ENCODE results near the gene HSPA1L.
A peak's percentile ranks its signal among the peaks of the same experiment; 100 is the strongest.
"Not testable (repeated sequence)": the region's sequence is repeated elsewhere in the genome, so short reads cannot be mapped to it uniquely, and the experiment has no call there.

Gene HSPA1L

GRCh38 chr6:31815025-31815838 lies at the start of gene HSPA1L, which contains the start of gene HSPA1A:
TSS of gene HSPA1L (minus strand) at chr6:31815283. CDS start at chr6:31811972, 3,311 bp downstream.
TSS of gene HSPA1A (plus strand) at chr6:31815543. CDS start at chr6:31815757, 214 bp downstream.
- Mint-ChIP-seq H3K9me3 (no peaks in the 10 kb centered on the region), H3K27me3 (no peaks in the 10 kb centered on the region), H3K4me1 (peaks cover 49% of the 10 kb centered on the region), H3K36me3 (peaks cover 29% of the 10 kb centered on the region), H3K27ac (peak within 1 kb of the TSS; percentile 91), H3K4me3 (peak within 1 kb of the TSS; percentile 92)
- peak; percentile 77 for DNase-seq
- CTCF ChIA-PET: interaction anchor here (0.6 to 2.5 kb wide), 6 partner anchors 11 to 88 kb away, joined by 3 to 8 read pairs (median 4); no protein-coding TSS in a partner anchor

GRCh38 chr6:31864818-31865204 lies 49.7 kb upstream of the HSPA1L start:
- Mint-ChIP-seq H3K27me3 (peaks cover 23% of the 10 kb centered on the region), H3K36me3 (peaks cover 6% of the 10 kb centered on the region), H3K27ac (peak overlapping the region; percentile 87), H3K4me1 (peaks cover 28% of the 10 kb centered on the region), H3K9me3 (no peaks in the 10 kb centered on the region), H3K4me3 (peak overlapping the region; percentile 23)
- CTCF ChIA-PET: interaction anchor here (0.9 kb wide), 1 partner anchor 34 kb away, joined by 4 read pairs; no protein-coding TSS in a partner anchor
- no peak for DNase-seq

- peaks cover 18% of the 10 kb centered on the region for H3K27me3 Mint-ChIP-seq
- H3K27ac Mint-ChIP-seq: peak overlapping the region; percentile 87
- CTCF ChIA-PET: interaction anchor here (1.4 kb wide), 2 partner anchors 33 to 87 kb away, joined by 3 to 5 read pairs; partner anchors contain the start of gene EHMT2
Observed at GRCh38 chr6:31864123-31864562, 49.1 kb upstream of the HSPA1L start.

GRCh38 chr6:31862344-31863235 lies 47.5 kb upstream of the HSPA1L start, which contains the start of gene NEU1:
TSS of gene NEU1 (minus strand) at chr6:31862821. CDS start at chr6:31862776, 45 bp downstream.
- peak; percentile 100 for DNase-seq
- CTCF ChIA-PET: interaction anchor here (0.6 to 1.6 kb wide), 12 partner anchors 10 to 320 kb away, joined by 3 to 5 read pairs (median 4); partner anchors contain the start of gene EHMT2
- Mint-ChIP-seq H3K4me1 (peaks cover 28% of the 10 kb centered on the region), H3K27me3 (peaks cover 12% of the 10 kb centered on the region), H3K36me3 (peaks cover 12% of the 10 kb centered on the region), H3K4me3 (peak within 1 kb of the TSS; percentile 88), H3K9me3 (no peaks in the 10 kb centered on the region), H3K27ac (peak within 1 kb of the TSS; percentile 87)

More at GRCh38 chr6:31864123-31864562, 49.1 kb upstream of the HSPA1L start:
- H3K36me3 Mint-ChIP-seq, H3K9me3 Mint-ChIP-seq, DNase-seq: not testable (repeated sequence)
- Mint-ChIP-seq H3K4me1 (peaks cover 28% of the 10 kb centered on the region), H3K4me3 (peak overlapping the region; percentile 88)

- CTCF ChIA-PET: no interaction called here
- peak overlapping the region; percentile 88 for H3K4me3 Mint-ChIP-seq
- H3K27ac Mint-ChIP-seq: peak overlapping the region; percentile 87
- H3K4me1 Mint-ChIP-seq: peaks cover 28% of the 10 kb centered on the region
- DNase-seq: no peak
- H3K27me3 Mint-ChIP-seq: peaks cover 12% of the 10 kb centered on the region
- H3K9me3 Mint-ChIP-seq: no peaks in the 10 kb centered on the region
- H3K36me3 Mint-ChIP-seq: peaks cover 14% of the 10 kb centered on the region
Observed at GRCh38 chr6:31861919-31862343, 46.8 kb upstream of the HSPA1L start.

GRCh38 chr6:31861150-31861549 lies 46.1 kb upstream of the HSPA1L start:
- Mint-ChIP-seq H3K36me3 (peaks cover 14% of the 10 kb centered on the region), H3K4me1 (peaks cover 28% of the 10 kb centered on the region), H3K9me3 (no peaks in the 10 kb centered on the region), H3K4me3 (peak overlapping the region; percentile 88), H3K27me3 (peaks cover 12% of the 10 kb centered on the region), H3K27ac (no peak overlapping the region)
- no peak for DNase-seq
- CTCF ChIA-PET: no interaction called here

- no peak overlapping the region for H3K4me3 Mint-ChIP-seq
- peaks cover 14% of the 10 kb centered on the region for H3K36me3 Mint-ChIP-seq
- H3K27ac Mint-ChIP-seq: no peak overlapping the region
- H3K4me1 Mint-ChIP-seq: peaks cover 28% of the 10 kb centered on the region
- H3K9me3 Mint-ChIP-seq: no peaks in the 10 kb centered on the region
- H3K27me3 Mint-ChIP-seq: peaks cover 4% of the 10 kb centered on the region
- CTCF ChIA-PET: no interaction called here
- no peak for DNase-seq
Observed at GRCh38 chr6:31860349-31860748, 45.3 kb upstream of the HSPA1L start.

GRCh38 chr6:31859923-31860322 lies 44.8 kb upstream of the HSPA1L start:
- no peak for DNase-seq
- CTCF ChIA-PET: interaction anchor here (0.6 kb wide), 1 partner anchor 22 kb away, joined by 5 read pairs; no protein-coding TSS in a partner anchor
- Mint-ChIP-seq H3K4me1 (peaks cover 24% of the 10 kb centered on the region), H3K4me3 (peak overlapping the region; percentile 19), H3K27ac (no peak overlapping the region), H3K27me3 (no peaks in the 10 kb centered on the region), H3K9me3 (no peaks in the 10 kb centered on the region), H3K36me3 (peaks cover 16% of the 10 kb centered on the region)

- Mint-ChIP-seq H3K27ac (no peak overlapping the region), H3K4me3 (no peak overlapping the region), H3K27me3 (no peaks in the 10 kb centered on the region), H3K36me3 (peaks cover 16% of the 10 kb centered on the region), H3K4me1 (peaks cover 15% of the 10 kb centered on the region), H3K9me3 (no peaks in the 10 kb centered on the region)
- CTCF ChIA-PET: no interaction called here
- DNase-seq: no peak
Observed at GRCh38 chr6:31858707-31859106, 43.6 kb upstream of the HSPA1L start.

GRCh38 chr6:31857774-31858173 lies 42.7 kb upstream of the HSPA1L start:
- peaks cover 12% of the 10 kb centered on the region for H3K4me1 Mint-ChIP-seq
- CTCF ChIA-PET, DNase-seq: not testable (repeated sequence)

GRCh38 chr6:31851980-31852718 lies 37.1 kb upstream of the HSPA1L start:
- H3K27me3 Mint-ChIP-seq, DNase-seq, H3K36me3 Mint-ChIP-seq, H3K9me3 Mint-ChIP-seq, H3K4me3 Mint-ChIP-seq, H3K27ac Mint-ChIP-seq, H3K4me1 Mint-ChIP-seq: not testable (repeated sequence)
- CTCF ChIA-PET: interaction anchor here (0.8 kb wide), 1 partner anchor 11 kb away, joined by 3 read pairs; the partner anchor contains the start of gene NEU1

More at GRCh38 chr6:31857774-31858173, 42.7 kb upstream of the HSPA1L start:
- not testable (repeated sequence) for H3K27ac Mint-ChIP-seq, H3K4me3 Mint-ChIP-seq, H3K27me3 Mint-ChIP-seq, H3K9me3 Mint-ChIP-seq
- H3K36me3 Mint-ChIP-seq: peaks cover 16% of the 10 kb centered on the region

- CTCF ChIA-PET: no interaction called here
- H3K9me3 Mint-ChIP-seq: peaks cover 6% of the 10 kb centered on the region
- DNase-seq: no peak
- no peak overlapping the region for H3K27ac Mint-ChIP-seq
- H3K27me3 Mint-ChIP-seq: no peaks in the 10 kb centered on the region
- H3K36me3 Mint-ChIP-seq: peaks cover 3% of the 10 kb centered on the region
- peaks cover 2% of the 10 kb centered on the region for H3K4me1 Mint-ChIP-seq
- no peak overlapping the region for H3K4me3 Mint-ChIP-seq
Observed at GRCh38 chr6:31851485-31851832, 36.4 kb upstream of the HSPA1L start.

- CTCF ChIA-PET: no interaction called here
- no peak overlapping the region for H3K27ac Mint-ChIP-seq
- no peak overlapping the region for H3K4me3 Mint-ChIP-seq
- DNase-seq: no peak
- H3K36me3 Mint-ChIP-seq: peaks cover 3% of the 10 kb centered on the region
- H3K4me1 Mint-ChIP-seq: peaks cover 2% of the 10 kb centered on the region
- peaks cover 6% of the 10 kb centered on the region for H3K9me3 Mint-ChIP-seq
- no peaks in the 10 kb centered on the region for H3K27me3 Mint-ChIP-seq
Observed at GRCh38 chr6:31850765-31851484, 35.8 kb upstream of the HSPA1L start.
